Measurements from ENCODE around the gene FGFRL1.

FGFRL1 gene

GRCh38 chr4:1024882-1025545, 13.6 kb downstream of the FGFRL1 start:
- no peak for DNase-seq

- peak; percentile 39 for DNase-seq
Observed at GRCh38 chr4:1026115-1026514, 14.7 kb downstream of the FGFRL1 start.

GRCh38 chr4:1027219-1027914, 15.9 kb downstream of the FGFRL1 start:
- no peak for DNase-seq

- no peak for DNase-seq
Observed at GRCh38 chr4:1027915-1028238, 16.5 kb downstream of the FGFRL1 start.

- no peak for DNase-seq
Observed at GRCh38 chr4:1028574-1029220, 17.3 kb downstream of the FGFRL1 start.

DNA sequence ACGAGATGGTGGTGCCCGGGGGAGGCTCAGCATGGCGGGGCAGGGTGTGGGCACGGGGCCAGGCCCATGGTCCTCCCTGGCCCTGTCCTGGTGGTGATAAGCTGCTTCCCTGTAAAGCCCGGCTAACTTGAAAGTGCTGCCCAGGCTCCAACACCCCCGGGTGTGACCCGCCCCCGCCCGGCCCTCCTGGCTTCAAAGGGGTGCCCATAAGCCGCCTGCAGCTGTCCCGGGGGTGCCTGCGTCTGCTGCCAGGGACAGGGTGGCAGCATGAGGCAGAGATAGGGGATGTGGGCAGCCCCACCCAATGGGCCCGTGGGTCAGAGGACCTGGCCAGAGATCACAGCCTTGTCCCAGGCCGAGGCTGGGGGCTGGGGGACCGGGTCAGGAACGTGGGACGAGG, 18.1 kb downstream of the FGFRL1 start:
- DNase-seq, result no peak

- no peak for DNase-seq
Observed at GRCh38 chr4:1030031-1030430, 18.6 kb downstream of the FGFRL1 start.

DNA sequence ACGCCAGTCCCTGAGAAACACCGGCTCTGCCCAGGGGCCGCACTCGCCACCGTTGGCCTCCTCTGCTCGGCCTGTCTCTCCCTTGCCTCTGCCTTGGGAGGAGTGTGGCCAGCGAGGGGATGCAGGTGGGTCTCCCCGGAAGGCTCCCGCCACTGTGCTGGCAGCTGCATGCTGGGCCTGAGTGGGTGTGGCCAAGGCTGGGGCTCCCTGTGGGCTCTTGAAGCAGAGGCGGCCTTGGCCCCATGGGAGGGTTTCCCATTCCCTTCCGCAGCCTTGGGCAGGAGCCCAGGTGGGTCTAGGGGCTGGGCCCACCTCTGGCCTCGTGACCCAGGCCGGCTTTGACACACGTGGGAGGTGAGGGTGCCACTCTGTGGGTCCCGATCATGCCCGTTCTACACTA, 19.1 kb downstream of the FGFRL1 start:
- no peak for DNase-seq

DNA sequence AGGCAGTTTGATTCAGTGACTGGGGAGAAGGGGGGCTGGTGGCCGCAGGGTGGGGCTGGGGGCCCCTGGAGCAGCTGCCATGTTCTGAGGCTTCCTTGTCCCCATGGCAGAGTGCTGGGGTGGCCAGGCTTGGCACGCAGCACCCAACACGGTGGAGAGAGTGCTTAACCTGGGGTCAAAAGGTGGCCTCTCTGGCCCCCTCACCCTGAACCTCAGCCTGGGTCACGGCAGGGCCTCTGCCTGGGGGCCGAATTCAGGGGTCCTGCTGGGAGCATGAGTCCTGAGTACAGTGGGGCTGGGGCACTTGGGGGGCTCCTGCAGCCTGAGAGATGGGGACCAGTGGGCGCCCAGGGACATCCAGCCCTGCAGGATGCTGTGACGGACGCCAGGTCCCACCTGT, 19.9 kb downstream of the FGFRL1 start:
- no peak for DNase-seq

DNA sequence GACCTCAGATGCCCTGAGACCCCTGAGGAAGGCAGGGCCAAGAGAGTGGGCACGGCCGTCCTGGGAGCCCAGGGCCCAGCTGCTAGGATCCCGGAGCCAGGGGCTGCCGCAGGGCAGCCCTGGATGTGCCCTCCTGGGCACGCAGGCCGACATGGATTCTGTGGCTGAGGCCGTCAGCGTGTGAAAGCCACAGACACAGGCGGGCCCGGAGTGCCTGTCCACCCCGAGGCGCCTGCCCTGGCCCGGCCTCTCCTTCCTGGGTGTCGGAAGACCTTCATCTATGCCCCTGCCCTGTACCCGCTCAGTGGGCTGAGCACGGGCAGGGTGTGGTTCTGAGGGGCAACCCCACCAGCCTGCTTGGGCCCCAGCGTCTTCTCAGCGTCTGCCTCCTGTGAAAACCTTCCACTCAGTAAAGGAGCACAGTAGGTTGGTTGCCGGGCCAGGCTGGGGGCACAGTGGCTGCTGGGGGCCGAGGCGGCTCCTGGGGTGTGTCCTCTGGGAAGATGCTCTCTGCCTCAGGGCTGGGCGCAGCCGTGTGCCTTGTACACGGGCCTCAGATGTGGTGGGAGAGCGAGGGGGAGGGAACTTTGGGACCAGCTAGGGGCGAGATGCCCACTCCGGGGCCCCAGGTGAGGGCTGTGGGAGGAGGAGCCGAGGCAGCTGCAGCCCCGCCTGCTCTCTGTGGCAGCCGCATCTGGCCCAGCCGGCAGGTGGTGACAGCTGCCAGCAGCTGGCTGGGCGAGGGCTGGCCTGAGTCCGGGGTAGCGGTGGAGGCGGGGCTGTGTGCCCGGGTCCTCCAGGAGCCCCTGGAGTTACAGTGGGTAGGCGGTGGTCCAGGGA, 20.8 kb downstream of the FGFRL1 start:
- DNase-seq, result no peak

DNA sequence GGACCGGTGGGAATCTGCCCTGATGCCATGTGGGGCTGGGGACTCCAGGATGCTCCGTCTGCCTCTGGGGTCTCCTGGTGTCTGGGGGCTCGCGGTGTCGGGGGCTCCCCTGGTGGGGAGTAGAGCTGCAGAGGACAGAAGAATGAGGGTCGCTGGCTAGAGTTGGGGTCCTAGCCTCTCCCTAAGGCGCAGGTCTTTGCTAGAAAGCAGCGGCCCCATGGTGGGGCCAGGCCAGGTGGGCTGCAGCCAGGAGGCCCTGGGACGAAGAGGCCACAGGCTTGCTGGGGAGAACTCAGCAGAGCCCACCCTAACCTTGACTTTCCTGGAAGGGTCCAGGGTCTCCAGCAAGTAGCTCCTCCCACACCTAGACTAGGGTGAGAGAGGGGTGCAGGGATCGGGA, 21.4 kb downstream of the FGFRL1 start:
- no peak for DNase-seq

GRCh38 chr4:1033840-1034551, 22.6 kb downstream of the FGFRL1 start:
- no peak for DNase-seq

GRCh38 chr4:1035510-1035909, 24.1 kb downstream of the FGFRL1 start:
- no peak for DNase-seq

GRCh38 chr4:1036095-1036494, 24.7 kb downstream of the FGFRL1 start:
- no peak for DNase-seq

- no peak for DNase-seq
Observed at GRCh38 chr4:1036976-1037810, 25.8 kb downstream of the FGFRL1 start.

DNA sequence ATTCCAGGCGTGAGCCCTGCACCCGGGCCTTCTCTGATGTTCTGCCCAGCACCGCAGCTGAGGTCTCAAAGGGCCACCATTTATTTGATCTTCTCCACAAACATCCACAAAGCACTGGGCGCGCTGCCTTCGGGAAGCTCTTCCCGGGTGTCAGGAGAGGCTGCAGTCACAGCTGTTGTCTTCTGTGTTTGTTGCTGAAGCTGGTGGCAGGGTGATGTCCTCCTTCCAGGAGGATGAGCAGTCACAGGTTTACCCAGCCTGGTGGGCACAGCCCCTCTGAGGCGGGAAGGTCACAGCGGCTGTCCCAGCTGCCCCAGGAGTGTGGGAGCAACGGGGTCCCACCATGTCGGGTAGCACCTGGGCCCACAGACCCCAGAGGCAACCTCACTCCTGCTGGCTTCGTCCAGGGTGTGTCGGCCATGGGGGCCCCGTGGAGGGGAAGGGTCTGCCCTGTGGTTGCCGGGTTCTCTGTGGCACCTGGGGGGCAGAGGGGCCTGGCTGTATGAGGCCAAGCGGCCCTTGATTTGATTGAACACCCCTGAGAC, 27.6 kb downstream of the FGFRL1 start:
- DNase-seq, result no peak

- no peak for DNase-seq
Observed at GRCh38 chr4:1039493-1040343, 28.3 kb downstream of the FGFRL1 start.

DNA sequence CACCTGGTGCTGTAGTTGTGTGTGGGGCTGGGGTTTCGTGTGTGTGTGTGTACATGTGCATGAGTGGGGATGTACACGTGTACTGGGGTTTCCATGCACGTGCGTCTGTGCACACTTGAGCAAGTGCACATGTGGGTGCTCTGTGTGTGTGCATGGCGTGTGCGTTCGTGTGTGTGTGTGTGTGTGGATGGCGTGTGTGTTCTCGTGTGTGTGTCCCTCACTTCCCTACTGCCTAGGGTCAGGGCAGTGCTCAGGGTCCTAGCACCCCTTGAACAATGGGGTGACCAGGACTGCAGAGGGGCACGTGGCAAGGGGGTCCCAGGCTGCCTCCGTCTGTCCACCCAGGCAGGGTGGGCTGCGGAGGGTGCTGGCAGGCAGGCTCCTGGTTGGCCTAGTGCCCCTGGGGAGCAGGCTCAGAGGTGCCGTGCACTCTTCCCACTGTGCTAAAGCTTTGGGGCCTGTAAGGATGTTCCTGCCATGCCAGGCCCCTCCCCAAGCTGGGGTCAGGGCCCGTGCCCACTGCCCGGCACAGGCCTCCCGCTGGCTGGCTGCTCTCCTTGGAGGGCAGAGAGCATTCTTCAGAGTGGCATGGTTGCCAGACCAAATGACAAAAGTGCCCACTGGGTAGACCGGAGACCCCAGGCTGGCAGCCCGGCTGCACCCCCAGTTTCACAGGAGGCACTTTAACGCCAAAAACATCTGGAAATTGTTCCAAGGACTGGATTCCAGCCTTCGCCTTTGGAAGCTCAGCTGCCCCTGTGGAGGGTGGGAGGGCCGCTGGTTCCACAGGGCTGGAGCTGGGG, 29.1 kb downstream of the FGFRL1 start:
- no peak for DNase-seq

DNA sequence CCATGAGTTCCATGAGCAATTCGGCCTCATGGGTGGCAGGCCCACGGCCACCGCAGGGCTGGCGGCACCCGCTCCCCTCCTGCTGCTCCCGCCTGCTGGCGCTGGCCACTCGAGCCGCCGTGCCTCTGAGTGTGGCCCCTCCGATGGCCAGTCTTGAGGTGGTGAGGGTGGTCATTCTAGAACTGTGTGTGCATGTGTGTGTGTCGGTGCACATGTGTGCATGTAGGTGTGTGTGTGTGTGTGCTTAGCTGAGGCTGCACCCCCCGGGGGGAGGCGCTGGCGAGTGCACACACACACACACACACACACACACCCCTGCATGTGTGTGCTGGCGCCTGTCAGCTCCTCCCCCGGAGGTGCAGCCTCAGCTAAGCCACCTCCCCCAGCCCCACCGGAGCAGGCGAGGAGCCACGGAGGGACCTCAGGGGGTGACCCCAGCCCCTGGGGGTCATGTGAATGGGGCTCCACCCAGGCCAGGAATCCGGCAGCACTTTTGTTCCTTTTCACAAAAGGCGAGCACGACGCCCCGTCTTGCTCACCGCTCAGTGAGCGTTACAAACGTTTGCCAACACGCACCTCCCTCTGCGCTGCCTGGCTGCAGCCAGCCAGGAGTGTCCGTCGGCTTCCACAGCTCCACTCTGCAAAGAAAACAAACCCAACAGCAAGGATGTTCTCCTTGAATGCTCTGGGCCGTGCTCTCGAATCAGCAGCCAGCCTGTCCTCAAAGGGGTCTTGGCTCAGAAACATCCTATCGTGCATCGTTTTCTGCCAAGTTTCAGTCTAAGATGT, 29.9 kb downstream of the FGFRL1 start:
- DNase-seq, result no peak
